Neuronal stem cell (in vitro differentiated cells): Measurements from ENCODE around the gene SLC19A2.

Source experiments
- DNase-seq: peaks from one replicate; pipeline ENCODE4 v3.0.0-alpha.2; 2013; ENCODE audit warnings: low spot score
- H2AFZ ChIP-seq: one replicate; pipeline ENCODE4 v1.6.1; 2013; ENCODE audit warnings: mild to moderate bottlenecking, low read length, inconsistent platforms
- H2AK5ac ChIP-seq: 2 replicates; pipeline ENCODE4 v1.6.1; 2013; ENCODE audit warnings: low read depth, mild to moderate bottlenecking, inconsistent platforms, low read length, moderate library complexity, mixed read lengths
- H2BK120ac ChIP-seq: 2 replicates; pipeline ENCODE4 v1.6.1; 2013; ENCODE audit warnings: low read depth, mild to moderate bottlenecking, inconsistent platforms, low read length, moderate library complexity, mixed read lengths
- H2BK12ac ChIP-seq: one replicate; pipeline ENCODE4 v1.6.1; 2013; ENCODE audit warnings: low read length, inconsistent platforms
- H2BK15ac ChIP-seq: 2 replicates; pipeline ENCODE4 v1.6.1; 2013; ENCODE audit warnings: mild to moderate bottlenecking, low read length, inconsistent platforms, mixed read lengths
- H2BK5ac ChIP-seq: one replicate; pipeline ENCODE4 v1.6.1; 2013; ENCODE audit warnings: inconsistent platforms, mild to moderate bottlenecking, low read length, moderate library complexity
- H3K14ac ChIP-seq: one replicate; pipeline ENCODE4 v1.6.1; 2013; ENCODE audit warnings: low read length, inconsistent platforms
- H3K18ac ChIP-seq: 2 replicates; pipeline ENCODE4 v1.6.1; 2013; ENCODE audit warnings: low read length, inconsistent platforms
- H3K23ac ChIP-seq: 2 replicates; pipeline ENCODE4 v1.6.1; 2013; ENCODE audit warnings: low read depth, mild to moderate bottlenecking, mixed read lengths, low read length, inconsistent platforms; ENCODE audit not compliant: poor library complexity
- H3K27ac ChIP-seq: replicated peaks from 3 replicates; pipeline ENCODE4 v1.5.1; 2013; ENCODE audit warnings: low read length, inconsistent platforms
- H3K27me3 ChIP-seq, 3 experiments: 2 replicates each; pipeline ENCODE4 v1.6.1; 2013; ENCODE audit warnings: low read length in 3 of 3, mild to moderate bottlenecking in 2 of 3, inconsistent platforms in 1 of 3, low read depth in 1 of 3, mixed read lengths in 1 of 3, moderate library complexity in 1 of 3; ENCODE audit not compliant: control insufficient read depth in 3 of 3, insufficient read depth in 3 of 3
- H3K36me3 ChIP-seq, 2 donors: replicated peaks in 1 of 2; 2 replicates each; pipeline ENCODE4 v1.6.1; 2013; ENCODE audit warnings: low read length in 2 of 2; ENCODE audit not compliant: control insufficient read depth in 2 of 2, insufficient read depth in 2 of 2
- H3K4ac ChIP-seq: 2 replicates; pipeline ENCODE4 v1.6.1; 2013; ENCODE audit warnings: inconsistent platforms, mild to moderate bottlenecking, low read length, moderate library complexity
- H3K4me1 ChIP-seq, 2 donors: 1 replicate in 1 of 2; 2 replicates in 1 of 2; pipeline ENCODE4 v1.6.1; 2013; ENCODE audit warnings: low read length in 2 of 2, low read depth in 1 of 2; ENCODE audit not compliant: control insufficient read depth in 2 of 2, insufficient read depth in 1 of 2
- H3K4me2 ChIP-seq: one replicate; pipeline ENCODE4 v1.6.1; 2013; ENCODE audit warnings: mild to moderate bottlenecking, low read length, inconsistent platforms; ENCODE audit not compliant: insufficient read depth, poor library complexity, severe bottlenecking
- H3K4me3 ChIP-seq, 2 donors: 2 replicates each; pipeline ENCODE4 v1.5.1; 2013; ENCODE audit warnings: low read length in 2 of 2, mild to moderate bottlenecking in 2 of 2, inconsistent platforms in 1 of 2, moderate library complexity in 1 of 2
- H3K79me1 ChIP-seq: one replicate; pipeline ENCODE4 v1.6.1; 2013; ENCODE audit warnings: low read depth, mild to moderate bottlenecking, inconsistent platforms, low read length, moderate library complexity
- H3K9ac ChIP-seq: one replicate; pipeline ENCODE4 v1.6.1; 2013; ENCODE audit warnings: mild to moderate bottlenecking, low read depth, low read length, inconsistent platforms; ENCODE audit not compliant: poor library complexity
- H3K9me3 ChIP-seq, 2 donors: replicated peaks in 1 of 2; 2 replicates each; pipeline versions ENCODE3 to v1.6.1; 2013; ENCODE audit warnings: low read length in 2 of 2, mild to moderate bottlenecking in 2 of 2, inconsistent platforms in 1 of 2, low read depth in 1 of 2, mixed read lengths in 1 of 2, moderate library complexity in 1 of 2; ENCODE audit not compliant: control insufficient read depth in 2 of 2, insufficient read depth in 1 of 2
- H4K8ac ChIP-seq: one replicate; pipeline ENCODE4 v1.6.1; 2013; ENCODE audit warnings: low read depth, mild to moderate bottlenecking, inconsistent platforms, low read length, moderate library complexity
- H4K91ac ChIP-seq: one replicate; pipeline ENCODE4 v1.6.1; 2013; ENCODE audit warnings: low read length, low read depth, mild to moderate bottlenecking, inconsistent platforms; ENCODE audit not compliant: poor library complexity
- WGBS, 2 donors: extraction: QIAGEN DNeasy Blood & Tissue Kit; methylation state at CpG; one replicate each; pipeline ENCODE4 v1.1.7; 2013; ENCODE audit warnings: missing lambda C conversion rate in 2 of 2, mixed read lengths in 1 of 2; ENCODE audit not compliant: insufficient read length in 2 of 2, insufficient replicate concordance in 1 of 2; ENCODE audit errors: extremely low coverage in 2 of 2; 5-methylcytosine and 5-hydroxymethylcytosine counted together

The SLC19A2 gene

GRCh38 chr1:169495916-169496315, 10.2 kb upstream of the SLC19A2 start:
- no CpG with 5 or more reads among the region's 2 CpGs for WGBS, 2 donors
- no peak overlapping the region for H2BK12ac ChIP-seq
- H3K4ac ChIP-seq, result no peak overlapping the region
- H3K23ac ChIP-seq, result no peak overlapping the region
- H2BK5ac ChIP-seq, result no peak overlapping the region
- H3K79me1 ChIP-seq, result no peaks in the 10 kb centered on the region
- no peak for DNase-seq
- no peak overlapping the region for H2BK15ac ChIP-seq
- no peak overlapping the region for H3K9ac ChIP-seq
- no peak overlapping the region for H2BK120ac ChIP-seq
- no peaks in the 10 kb centered on the region for H3K36me3 ChIP-seq
- no peak overlapping the region for H2AK5ac ChIP-seq
- H4K8ac ChIP-seq, result no peak overlapping the region
- H4K91ac ChIP-seq, result no peak overlapping the region
- no peaks in the 10 kb centered on the region for H3K9me3 ChIP-seq
- no peaks in the 10 kb centered on the region for H3K4me1 ChIP-seq
- H3K27ac ChIP-seq, result no peak overlapping the region
- no peak overlapping the region for H3K14ac ChIP-seq
- H3K4me3 ChIP-seq, result no peak overlapping the region
- no peaks in the 10 kb centered on the region for H3K27me3 ChIP-seq
- no peak overlapping the region for H2AFZ ChIP-seq
- no peak overlapping the region for H3K18ac ChIP-seq
- no peak overlapping the region for H3K4me2 ChIP-seq

- H3K79me1 ChIP-seq, result no peaks in the 10 kb centered on the region
- no peak overlapping the region for H2BK12ac ChIP-seq
- no peak overlapping the region for H2BK5ac ChIP-seq
- no peaks in the 10 kb centered on the region for H3K27me3 ChIP-seq
- no peak overlapping the region for H2BK120ac ChIP-seq
- no peak overlapping the region for H3K27ac ChIP-seq
- no peak overlapping the region for H2AK5ac ChIP-seq
- H3K18ac ChIP-seq, result no peak overlapping the region
- H2AFZ ChIP-seq, result no peak overlapping the region
- no peak overlapping the region for H3K9ac ChIP-seq
- no peak overlapping the region for H2BK15ac ChIP-seq
- H3K23ac ChIP-seq, result no peak overlapping the region
- no peak overlapping the region for H3K4me3 ChIP-seq
- H3K14ac ChIP-seq, result no peak overlapping the region
- no peak overlapping the region for H4K91ac ChIP-seq
- no peak overlapping the region for H3K4me2 ChIP-seq
- H3K4me1 ChIP-seq, result no peaks in the 10 kb centered on the region
- H3K9me3 ChIP-seq, result no peaks in the 10 kb centered on the region
- DNase-seq, result no peak
- no peak overlapping the region for H4K8ac ChIP-seq
- H3K4ac ChIP-seq, result no peak overlapping the region
- H3K36me3 ChIP-seq, result no peaks in the 10 kb centered on the region
Observed at GRCh38 chr1:169495046-169495775, 9.5 kb upstream of the SLC19A2 start.

- no peak overlapping the region for H3K4ac ChIP-seq
- no peak overlapping the region for H3K18ac ChIP-seq
- H3K79me1 ChIP-seq, result no peaks in the 10 kb centered on the region
- H4K91ac ChIP-seq, result no peak overlapping the region
- DNase-seq, result no peak
- no peak overlapping the region for H2BK5ac ChIP-seq
- no peak overlapping the region for H3K9ac ChIP-seq
- no peak overlapping the region for H3K4me2 ChIP-seq
- H3K4me1 ChIP-seq, result no peaks in the 10 kb centered on the region
- no peak overlapping the region for H3K23ac ChIP-seq
- no peak overlapping the region for H2BK12ac ChIP-seq
- H3K27me3 ChIP-seq, result no peaks in the 10 kb centered on the region
- no CpG with 5 or more reads among the region's 3 CpGs for WGBS, 2 donors
- H3K36me3 ChIP-seq, result no peaks in the 10 kb centered on the region
- H3K14ac ChIP-seq, result no peak overlapping the region
- H2AFZ ChIP-seq, result no peak overlapping the region
- H2AK5ac ChIP-seq, result no peak overlapping the region
- H2BK120ac ChIP-seq, result no peak overlapping the region
- H2BK15ac ChIP-seq, result no peak overlapping the region
- H3K9me3 ChIP-seq, result no peaks in the 10 kb centered on the region
- no peak overlapping the region for H3K4me3 ChIP-seq
- no peak overlapping the region for H4K8ac ChIP-seq
- H3K27ac ChIP-seq, result no peak overlapping the region
Observed at GRCh38 chr1:169494343-169494742, 8.6 kb upstream of the SLC19A2 start.

- Histone ChIP-seq H2BK120ac (no peak overlapping the region), H3K4ac (no peak overlapping the region), H2AK5ac (no peak overlapping the region), H2AFZ (no peak overlapping the region), H3K14ac (no peak overlapping the region), H2BK5ac (no peak overlapping the region), H3K4me1 (no peaks in the 10 kb centered on the region), H3K23ac (no peak overlapping the region), H2BK12ac (no peak overlapping the region), H3K9me3 (no peaks in the 10 kb centered on the region), H3K36me3 (no peaks in the 10 kb centered on the region), H4K91ac (no peak overlapping the region), H2BK15ac (no peak overlapping the region), H3K9ac (no peak overlapping the region), H4K8ac (no peak overlapping the region), H3K27me3 (no peaks in the 10 kb centered on the region), H3K4me2 (no peak overlapping the region), H3K18ac (no peak overlapping the region), H3K4me3 (no peak overlapping the region), H3K27ac (no peak overlapping the region), H3K79me1 (no peaks in the 10 kb centered on the region)
- WGBS, 2 donors, result no CpG with 5 or more reads among the region's 1 CpG
- no peak for DNase-seq
Observed at GRCh38 chr1:169493251-169493650, 7.5 kb upstream of the SLC19A2 start.
